Neuron (in vitro differentiated cells): Measurements from ENCODE around the gene COQ8B.

Source experiments
- H2AFZ ChIP-seq: one replicate; pipeline ENCODE4 v1.6.1; 2013; ENCODE audit warnings: low read depth, mild to moderate bottlenecking, inconsistent platforms, low read length, moderate library complexity
- H3K27me3 ChIP-seq: one replicate; pipeline ENCODE4 v1.6.1; 2013; ENCODE audit warnings: low read length; ENCODE audit not compliant: insufficient read depth
- H3K36me3 ChIP-seq: one replicate; pipeline ENCODE4 v1.6.1; 2013; ENCODE audit warnings: low read length; ENCODE audit not compliant: insufficient read depth
- H3K4me1 ChIP-seq: one replicate; pipeline ENCODE4 v1.6.1; 2013; ENCODE audit warnings: low read length; ENCODE audit not compliant: insufficient read depth
- H3K4me3 ChIP-seq: 2 replicates; pipeline ENCODE4 v1.5.1; 2013; ENCODE audit warnings: mild to moderate bottlenecking, low read length, moderate library complexity
- H3K9me3 ChIP-seq: one replicate; pipeline ENCODE4 v1.6.1; 2013; ENCODE audit warnings: low read length

The COQ8B gene

DNA sequence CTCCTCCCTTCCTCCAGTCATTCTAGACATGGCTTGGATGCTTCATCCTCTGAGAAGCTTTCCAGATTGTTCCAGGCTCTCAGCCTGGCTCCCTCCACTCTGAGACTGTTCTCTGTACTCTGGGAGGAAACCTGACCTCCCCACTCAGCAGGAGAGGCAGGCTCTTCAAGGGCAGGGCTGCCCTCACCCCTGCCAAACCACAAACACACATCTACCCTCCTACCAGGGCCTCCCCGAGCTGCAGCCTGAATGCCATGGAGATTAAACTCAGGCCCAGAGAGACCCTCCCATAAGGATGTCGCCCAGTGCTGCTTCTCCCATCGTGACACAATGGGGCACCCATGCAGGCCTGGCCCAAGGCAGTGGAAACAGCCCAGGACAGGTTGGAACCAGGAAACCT is 42.4 kb downstream of the COQ8B start:
- H3K36me3 ChIP-seq: peaks cover 75% of the 10 kb centered on the region

GRCh38 chr19:40673397-40673796 is 43.3 kb downstream of the COQ8B start:
- no peak overlapping the region for H2AFZ ChIP-seq
- H3K36me3 ChIP-seq: peaks cover 75% of the 10 kb centered on the region
- H3K4me3 ChIP-seq: no peak overlapping the region
- no peaks in the 10 kb centered on the region for H3K27me3 ChIP-seq
- peaks cover 18% of the 10 kb centered on the region for H3K9me3 ChIP-seq
- no peaks in the 10 kb centered on the region for H3K4me1 ChIP-seq

More for the DNA sequence above, 42.4 kb downstream of the COQ8B start:
- Histone ChIP-seq H3K27me3 (no peaks in the 10 kb centered on the region), H3K4me1 (no peaks in the 10 kb centered on the region), H3K9me3 (peaks cover 13% of the 10 kb centered on the region), H2AFZ (no peak overlapping the region), H3K4me3 (no peak overlapping the region)

DNA sequence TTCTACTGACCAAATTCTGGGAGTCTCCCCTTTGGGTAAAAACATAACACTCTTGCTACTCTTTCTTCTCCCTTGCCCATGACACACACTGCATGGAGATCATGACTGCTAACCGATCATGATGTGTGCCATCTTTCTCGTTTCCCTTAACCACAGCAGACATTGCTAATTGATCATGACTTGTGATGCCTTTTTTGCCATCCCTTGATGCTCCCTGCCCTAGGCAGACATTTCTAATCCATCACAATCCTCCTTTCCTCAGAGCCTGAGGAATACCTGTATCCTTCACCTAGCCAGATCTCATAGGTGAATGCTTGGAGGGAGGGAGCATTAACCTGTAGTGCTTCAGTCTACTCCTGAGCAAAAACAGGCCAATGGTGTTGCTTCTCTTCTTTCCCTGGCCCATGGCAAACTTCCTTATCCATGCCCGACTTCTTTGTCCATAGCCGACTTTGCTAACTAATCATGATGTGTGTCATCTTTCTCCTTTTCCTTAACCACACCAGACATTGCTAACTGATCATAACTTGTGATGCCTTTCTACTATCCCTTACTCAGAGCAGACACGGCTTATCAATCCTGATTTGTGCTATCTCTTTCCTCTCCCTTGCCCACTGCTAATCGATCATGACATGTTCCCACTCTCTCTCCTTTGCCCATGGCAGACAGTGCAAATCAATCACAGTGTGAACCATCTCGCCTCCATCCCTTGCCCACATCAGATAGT is 44.0 kb downstream of the COQ8B start:
- H2AFZ ChIP-seq: no peak overlapping the region
- H3K4me3 ChIP-seq: no peak overlapping the region
- no peaks in the 10 kb centered on the region for H3K4me1 ChIP-seq
- no peaks in the 10 kb centered on the region for H3K27me3 ChIP-seq
- peaks cover 75% of the 10 kb centered on the region for H3K36me3 ChIP-seq
- H3K9me3 ChIP-seq: peaks cover 18% of the 10 kb centered on the region

DNA sequence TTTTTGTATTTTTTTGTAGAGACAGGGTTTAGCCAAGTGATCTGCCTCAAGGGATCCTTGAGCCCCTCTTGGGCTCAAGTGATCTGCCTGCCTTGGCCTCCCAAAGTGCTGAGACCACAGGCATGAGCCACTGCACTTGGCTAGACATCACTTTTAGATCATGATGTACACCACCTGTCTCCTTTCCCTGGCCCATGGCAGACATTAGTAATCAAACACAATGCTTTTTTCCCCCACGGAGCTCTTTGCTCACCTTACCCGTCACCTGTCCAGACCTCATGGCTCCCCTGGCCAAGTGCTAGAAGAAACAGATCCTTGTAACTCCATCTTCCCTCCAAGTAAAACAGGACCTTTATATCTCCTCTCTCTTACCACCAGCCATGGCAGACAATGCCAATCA is 44.6 kb downstream of the COQ8B start:
- peaks cover 74% of the 10 kb centered on the region for H3K36me3 ChIP-seq

DNA sequence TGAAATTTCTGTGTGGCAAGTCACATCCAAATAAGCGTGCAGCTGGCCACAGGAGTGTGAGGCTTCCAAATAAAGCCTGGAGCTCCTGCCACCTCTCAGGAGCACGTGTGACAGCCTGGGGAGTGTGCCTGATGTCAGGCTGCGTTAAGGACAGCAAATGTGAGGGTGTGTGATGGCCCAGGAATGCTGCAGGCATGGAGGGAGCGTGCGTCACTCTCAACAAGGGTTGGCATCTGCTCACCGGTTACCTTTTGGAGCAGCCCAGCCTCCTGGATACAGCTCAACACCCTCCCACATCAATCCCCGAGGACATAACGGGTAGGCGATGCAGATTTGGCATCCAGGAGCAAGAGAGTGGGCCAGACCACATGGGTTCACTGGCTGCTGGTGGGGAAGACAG is 45.3 kb downstream of the COQ8B start:
- peaks cover 73% of the 10 kb centered on the region for H3K36me3 ChIP-seq
- no peak overlapping the region for H3K4me3 ChIP-seq
- no peak overlapping the region for H2AFZ ChIP-seq

More for the DNA sequence above, 44.6 kb downstream of the COQ8B start:
- H2AFZ ChIP-seq: no peak overlapping the region
- H3K9me3 ChIP-seq: peaks cover 18% of the 10 kb centered on the region
- H3K27me3 ChIP-seq: no peaks in the 10 kb centered on the region
- H3K4me1 ChIP-seq: no peaks in the 10 kb centered on the region
- no peak overlapping the region for H3K4me3 ChIP-seq

DNA sequence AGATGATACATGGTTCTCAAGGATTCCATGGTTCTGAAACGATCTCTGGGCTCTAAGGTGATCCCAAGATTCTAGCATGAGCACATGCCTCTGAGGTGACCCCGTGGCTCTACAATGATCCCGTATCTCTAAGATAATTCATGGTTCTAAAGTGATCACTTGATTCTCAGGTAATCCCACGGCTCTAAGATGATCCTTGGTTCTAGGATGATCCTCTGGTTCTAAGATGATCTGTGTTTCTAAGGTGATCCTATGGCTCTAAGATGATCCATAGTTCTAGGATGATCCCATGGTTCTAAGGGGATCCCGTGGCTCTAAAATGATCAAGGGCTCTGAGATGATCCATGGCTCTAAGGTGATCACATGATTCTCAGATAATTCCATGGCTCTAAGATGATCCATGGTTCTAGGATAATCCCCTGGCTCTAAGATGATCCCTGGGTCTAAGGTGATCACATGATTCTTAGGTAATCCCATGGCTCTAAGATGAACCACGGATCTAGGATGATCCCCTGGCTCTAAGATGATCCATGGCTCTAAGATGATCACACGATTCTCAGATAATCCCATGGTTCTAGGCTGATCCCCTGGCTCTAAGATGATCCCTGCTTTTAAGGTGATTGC is 47.6 kb downstream of the COQ8B start:
- no peak overlapping the region for H3K4me3 ChIP-seq
- H3K36me3 ChIP-seq: peaks cover 64% of the 10 kb centered on the region
- no peak overlapping the region for H2AFZ ChIP-seq
- H3K4me1 ChIP-seq: no peaks in the 10 kb centered on the region
- peaks cover 18% of the 10 kb centered on the region for H3K9me3 ChIP-seq
- no peaks in the 10 kb centered on the region for H3K27me3 ChIP-seq

More for the DNA sequence above, 45.3 kb downstream of the COQ8B start:
- peaks cover 18% of the 10 kb centered on the region for H3K9me3 ChIP-seq
- no peaks in the 10 kb centered on the region for H3K4me1 ChIP-seq
- no peaks in the 10 kb centered on the region for H3K27me3 ChIP-seq

GRCh38 chr19:40667602-40668001 is 49.1 kb downstream of the COQ8B start:
- Histone ChIP-seq H3K9me3 (peaks cover 18% of the 10 kb centered on the region), H2AFZ (no peak overlapping the region), H3K36me3 (peaks cover 52% of the 10 kb centered on the region), H3K27me3 (no peaks in the 10 kb centered on the region), H3K4me3 (no peak overlapping the region), H3K4me1 (peaks cover 5% of the 10 kb centered on the region)

DNA sequence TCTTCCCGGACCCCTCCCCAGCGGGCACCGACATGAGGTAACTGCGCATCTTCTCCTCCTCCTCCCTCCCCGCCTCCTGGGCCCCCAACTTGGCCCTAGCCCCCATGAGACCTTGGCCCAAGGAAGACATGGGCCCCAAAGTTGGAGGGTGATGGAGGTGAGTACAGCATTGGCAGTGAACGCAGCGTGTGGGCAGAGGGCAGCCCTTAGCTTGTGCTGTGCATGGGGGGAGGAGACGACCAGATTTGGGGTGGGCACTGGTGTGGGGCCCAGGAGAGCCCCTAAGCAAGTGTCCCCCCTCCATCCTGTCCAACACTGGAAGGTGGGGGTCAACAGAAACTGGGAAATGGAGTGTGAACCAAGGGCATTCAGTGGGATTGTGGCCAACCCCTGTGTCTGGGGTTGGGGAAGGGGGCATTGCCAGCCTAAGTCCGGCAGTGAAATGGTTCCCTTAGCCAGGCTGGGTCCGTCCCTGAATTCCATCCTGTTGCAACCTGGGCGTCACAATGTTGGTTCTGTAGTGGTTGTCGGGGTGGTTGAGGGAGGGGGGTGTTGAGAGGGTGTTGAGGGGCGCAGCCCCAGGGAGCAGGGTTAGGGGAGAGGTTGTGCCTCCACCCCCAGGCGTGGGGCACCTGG is 49.8 kb downstream of the COQ8B start:
- H2AFZ ChIP-seq: no peak overlapping the region
- peaks cover 45% of the 10 kb centered on the region for H3K36me3 ChIP-seq
- H3K4me3 ChIP-seq: no peak overlapping the region
- H3K4me1 ChIP-seq: peaks cover 5% of the 10 kb centered on the region
- no peaks in the 10 kb centered on the region for H3K27me3 ChIP-seq
- H3K9me3 ChIP-seq: peaks cover 18% of the 10 kb centered on the region

DNA sequence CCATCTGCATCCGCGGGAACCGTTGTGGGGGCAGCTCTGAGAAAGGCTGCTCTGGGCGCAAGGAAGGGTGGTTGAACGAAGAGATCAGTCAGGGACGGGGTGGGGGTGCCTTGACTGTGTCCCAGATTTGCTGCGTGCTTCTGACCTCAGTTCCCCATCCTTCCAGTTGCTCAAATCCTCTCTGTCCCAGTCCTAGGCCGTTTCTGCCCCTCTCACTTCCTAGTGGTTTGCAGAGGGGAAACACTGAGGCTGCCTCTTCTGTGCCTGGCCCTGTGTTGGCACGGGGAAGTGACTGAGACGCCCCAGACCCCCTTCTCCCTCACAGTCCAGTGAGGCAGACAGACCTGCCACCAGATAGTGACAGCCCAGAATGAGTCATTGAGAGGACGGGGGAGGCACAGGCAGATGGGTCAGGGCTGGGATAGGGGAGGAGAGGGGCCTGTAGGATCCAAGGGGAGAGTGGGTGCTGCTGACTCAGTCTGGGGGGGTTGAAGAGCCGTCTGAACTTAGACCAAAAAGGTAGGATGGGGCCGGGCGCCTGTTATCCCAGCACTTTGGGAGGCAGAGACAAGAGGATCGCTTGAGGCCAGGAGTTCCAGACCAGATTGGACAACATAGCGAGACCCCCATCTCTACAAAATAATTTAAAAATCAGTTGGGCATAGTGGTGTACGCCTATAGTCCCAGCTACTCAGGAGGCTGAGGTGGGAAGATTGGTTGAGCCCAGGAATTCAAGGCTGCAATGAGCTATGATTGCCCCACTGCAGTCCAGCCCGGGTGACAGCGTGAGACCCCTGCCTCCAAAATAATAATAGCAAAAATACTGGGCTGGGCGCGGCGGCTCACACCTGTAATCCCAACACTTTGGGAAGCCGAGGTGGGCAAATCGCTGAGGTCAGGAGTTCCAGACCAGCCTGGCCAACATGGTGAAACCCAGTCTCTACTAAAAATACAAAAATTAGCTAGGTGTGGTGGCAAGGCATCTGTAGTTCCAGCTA is 52.7 kb downstream of the COQ8B start:
- Histone ChIP-seq H3K27me3 (no peaks in the 10 kb centered on the region), H3K4me1 (peaks cover 5% of the 10 kb centered on the region)

DNA sequence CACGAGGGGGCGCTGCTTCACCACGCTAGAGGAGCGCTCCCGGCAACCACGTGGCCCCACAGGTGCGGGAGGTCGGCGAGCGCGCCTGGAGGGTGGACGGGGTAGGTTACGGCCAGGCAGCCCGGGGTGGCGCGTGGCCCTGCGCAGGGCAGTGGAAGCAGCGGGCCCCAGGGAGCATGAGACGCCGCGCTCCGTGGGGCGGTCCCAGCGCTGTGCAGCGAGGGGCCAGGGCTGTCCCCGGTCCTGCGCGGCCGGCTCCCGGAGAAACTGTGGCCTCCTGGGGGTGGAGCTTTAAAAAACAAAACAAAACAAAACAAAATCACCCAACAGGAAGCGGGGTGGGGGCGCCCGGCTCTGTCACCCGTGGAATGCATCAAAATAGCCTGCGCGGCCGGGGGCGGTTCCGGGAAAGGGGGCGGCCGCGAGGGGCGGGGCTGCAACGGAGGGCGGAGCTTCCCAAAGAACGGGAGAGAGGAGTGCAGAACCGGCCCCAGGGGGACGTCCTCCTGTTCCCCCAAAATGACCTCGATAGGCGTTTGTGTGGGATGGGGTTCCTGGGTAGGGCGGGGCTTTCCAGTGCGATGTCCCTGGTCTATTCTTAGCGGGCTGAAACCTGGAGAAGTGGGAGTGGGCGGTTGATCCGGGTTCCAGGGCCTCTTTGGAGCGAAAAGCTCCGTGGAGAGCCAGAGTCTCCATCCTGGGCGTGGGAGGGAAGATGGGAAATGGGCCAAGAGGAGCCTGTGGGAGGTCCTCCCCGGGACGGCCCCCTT is 53.6 kb downstream of the COQ8B start:
- H3K36me3 ChIP-seq: peaks cover 12% of the 10 kb centered on the region
- H3K9me3 ChIP-seq: no peaks in the 10 kb centered on the region
- peak overlapping the region; percentile 100 for H2AFZ ChIP-seq
- H3K4me3 ChIP-seq: peak overlapping the region; percentile 80
- peaks cover 5% of the 10 kb centered on the region for H3K4me1 ChIP-seq
- H3K27me3 ChIP-seq: no peaks in the 10 kb centered on the region

More for the DNA sequence above, 52.7 kb downstream of the COQ8B start:
- peaks cover 3% of the 10 kb centered on the region for H3K9me3 ChIP-seq
- H2AFZ ChIP-seq: peak overlapping the region; percentile 100
- peak overlapping the region; percentile 80 for H3K4me3 ChIP-seq
- H3K36me3 ChIP-seq: peaks cover 20% of the 10 kb centered on the region

DNA sequence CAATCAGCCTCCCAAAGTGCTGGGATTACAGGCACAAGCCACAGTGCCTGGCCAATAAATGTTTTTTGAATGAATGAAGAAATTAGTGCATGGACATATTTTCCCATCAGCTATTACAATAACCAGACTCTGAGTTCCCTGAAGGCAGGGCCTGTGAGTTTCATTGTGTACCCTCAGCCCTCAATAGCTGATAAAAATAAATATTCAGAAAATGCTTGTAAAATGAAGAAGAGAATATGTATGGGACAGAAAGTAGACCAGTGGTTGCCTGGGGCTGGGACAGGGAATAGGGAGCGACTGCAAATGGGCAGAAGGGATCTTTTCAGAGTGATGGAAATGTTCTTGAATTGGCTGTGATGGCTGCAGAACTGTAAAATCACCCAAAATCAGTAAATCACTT is 55.1 kb downstream of the COQ8B start:
- H2AFZ ChIP-seq: no peak overlapping the region
- H3K9me3 ChIP-seq: no peaks in the 10 kb centered on the region
- H3K27me3 ChIP-seq: no peaks in the 10 kb centered on the region
- H3K4me3 ChIP-seq: no peak overlapping the region
- H3K4me1 ChIP-seq: peaks cover 5% of the 10 kb centered on the region
- no peaks in the 10 kb centered on the region for H3K36me3 ChIP-seq

GRCh38 chr19:40659566-40659965 is 57.1 kb downstream of the COQ8B start:
- Histone ChIP-seq H3K4me3 (no peak overlapping the region), H3K36me3 (no peaks in the 10 kb centered on the region), H2AFZ (no peak overlapping the region), H3K9me3 (no peaks in the 10 kb centered on the region), H3K4me1 (peaks cover 5% of the 10 kb centered on the region), H3K27me3 (no peaks in the 10 kb centered on the region)
